GM12878 (cell line): ENCODE data around the gene ZBTB16. TPM values are rescaled to one million over a fixed set of nuclear protein-coding genes. Genes with fewer than 3 reads are reported as not detected.

Experiments
- ATAC-seq: fragments of 200-7000 bp; cut with Tn5 transposase; 3 replicates; pipeline ENCODE4 v1.9.1; 2020; ENCODE audit warnings: mild to moderate bottlenecking, moderate library complexity
- BruUV-seq: library from RNA; stranded (reverse); fragments of 400-500 nt; replicated peaks from 2 replicates; lab custom pipeline; 2021; lab: Mats Ljungman, UMichigan
- CTCF ChIA-PET: fragments of 300-600 bp; sonication (Branson Sonifier 250); formaldehyde crosslinking; extraction: SDS; loops from one replicate; lab custom pipeline; 2021; ENCODE audit warnings: inconsistent platforms; lab: Yijun Ruan, JAX
- POLR2A ChIA-PET: fragments of 350-600 bp; formaldehyde crosslinking; extraction: SDS; loops from one replicate; lab custom pipeline; 2021; ENCODE audit warnings: inconsistent platforms; lab: Charles Lee
- RAD21 ChIA-PET: fragments of 300-600 bp; sonication (Branson Sonifier 250); formaldehyde crosslinking; loops from one replicate; lab custom pipeline; 2023; ENCODE audit warnings: antibody characterized with exemption; ENCODE audit not compliant: unreplicated experiment; lab: Charles Lee
- SMC1A ChIA-PET: fragments of 300-600 bp; sonication (Branson Sonifier 250); formaldehyde crosslinking; loops from one replicate; lab custom pipeline; 2023; ENCODE audit not compliant: unreplicated experiment, uncharacterized antibody; lab: Charles Lee
- DNase-seq: peaks from one replicate; pipeline ENCODE4 v3.0.0-alpha.2; 2011; ENCODE audit warnings: low read depth, low spot score
- FAIRE-seq: peaks from 3 replicates; lab custom pipeline; 2011; peaks lifted over from hg19 to GRCh38; lab: Jason Lieb, UNC
- H2AFZ ChIP-seq: 2 replicates; pipeline ENCODE4 v1.6.0; 2011; ENCODE audit warnings: low read depth, low read length, control low read depth; ENCODE audit not compliant: control insufficient read depth
- H3K27ac ChIP-seq: 2 replicates; pipeline ENCODE4 v1.5.1; 2011; ENCODE audit warnings: control low read depth; ENCODE audit not compliant: control insufficient read depth, insufficient read depth
- H3K27me3 ChIP-seq, 2 experiments: replicated peaks in 1 of 2; 2 replicates each; pipeline versions ENCODE4 v1.6.0 to v1.6.1; 2011; ENCODE audit warnings: low read length in 1 of 2; ENCODE audit not compliant: control insufficient read depth in 2 of 2, insufficient read depth in 2 of 2
- H3K36me3 ChIP-seq, 2 experiments: 2 replicates each; pipeline ENCODE4 v1.5.1; 2011; ENCODE audit warnings: low read length in 1 of 2; ENCODE audit not compliant: control insufficient read depth in 2 of 2, insufficient read depth in 2 of 2
- H3K4me1 ChIP-seq: 2 replicates; pipeline ENCODE4 v1.6.1; 2011; ENCODE audit warnings: mild to moderate bottlenecking, low read length, moderate library complexity, mixed read lengths; ENCODE audit not compliant: control insufficient read depth, insufficient read depth
- H3K4me2 ChIP-seq: 2 replicates; pipeline ENCODE4 v1.6.0; 2011; ENCODE audit warnings: control low read depth; ENCODE audit not compliant: control insufficient read depth, insufficient read depth
- H3K4me3 ChIP-seq: fragments of 200-600 bp; sonication (generic); 2 replicates; pipeline ENCODE4 v1.5.1; 2016
- H3K79me2 ChIP-seq: 2 replicates; pipeline ENCODE4 v1.6.0; 2011; ENCODE audit warnings: low read length; ENCODE audit not compliant: control insufficient read depth, insufficient read depth
- H3K9ac ChIP-seq: 2 replicates; pipeline ENCODE4 v1.8.0; 2011; ENCODE audit warnings: low read length, control low read depth, mixed read lengths; ENCODE audit not compliant: control insufficient read depth, insufficient read depth
- H3K9me3 ChIP-seq: replicated peaks from 3 replicates; pipeline ENCODE4 v1.5.1; 2011; ENCODE audit warnings: mild to moderate bottlenecking, low read length; ENCODE audit not compliant: control insufficient read depth, insufficient read depth
- H4K20me1 ChIP-seq: 2 replicates; pipeline ENCODE4 v1.6.0; 2011; ENCODE audit not compliant: control insufficient read depth, insufficient read depth
- ATF2 ChIP-seq: IDR thresholded peaks from 2 replicates; pipeline ENCODE4 v1.6.1; 2012; ENCODE audit warnings: low read length, inconsistent platforms
- BCL11A ChIP-seq: IDR thresholded peaks from 2 replicates; pipeline ENCODE4 v1.6.1; 2011; ENCODE audit warnings: low read depth, low read length
- BMI1 ChIP-seq: fragments of 450-650 bp; IDR thresholded peaks from 2 replicates; pipeline ENCODE4 v1.6.1; 2016; ENCODE audit warnings: mild to moderate bottlenecking, moderate library complexity, borderline replicate concordance
- BRCA1 ChIP-seq: IDR thresholded peaks from 2 replicates; pipeline ENCODE4 v1.6.1; 2011; ENCODE audit warnings: low read depth, low read length, improper control_type of control experiment
- CBFB ChIP-seq: IDR thresholded peaks from 2 replicates; pipeline ENCODE4 v1.6.1; 2016; ENCODE audit warnings: antibody characterized with exemption, low read depth
- ELK1 ChIP-seq: IDR thresholded peaks from 2 replicates; pipeline ENCODE4 v1.6.1; 2012; ENCODE audit warnings: low read depth, low read length, improper control_type of control experiment
- HDGF ChIP-seq: fragments of 450-650 bp; IDR thresholded peaks from 2 replicates; pipeline ENCODE4 v1.6.1; 2016; ENCODE audit warnings: antibody characterized with exemption
- KAT2A ChIP-seq: conservative IDR thresholded peaks from 2 replicates; pipeline ENCODE4 v1.6.1; 2011; ENCODE audit warnings: low read depth, low read length; ENCODE audit not compliant: control insufficient read depth
- LARP7 ChIP-seq: fragments of 450-650 bp; IDR thresholded peaks from 2 replicates; pipeline ENCODE4 v1.6.1; 2017; ENCODE audit warnings: mild to moderate bottlenecking
- NFXL1 ChIP-seq: fragments of 450-650 bp; IDR thresholded peaks from 2 replicates; pipeline ENCODE4 v1.6.1; 2017; ENCODE audit warnings: antibody characterized with exemption, mild to moderate bottlenecking, borderline replicate concordance
- SMAD5 ChIP-seq: IDR thresholded peaks from 2 replicates; pipeline ENCODE4 v1.6.1; 2016; ENCODE audit warnings: antibody characterized with exemption, low read depth
- TARDBP ChIP-seq: IDR thresholded peaks from 2 replicates; pipeline ENCODE4 v1.6.1; 2016; ENCODE audit warnings: borderline replicate concordance
- WGBS: methylation state at CpG from one replicate; pipeline ENCODE4 v1.1.6; 2016; ENCODE audit warnings: low lambda C conversion rate; ENCODE audit not compliant: insufficient replicate concordance, insufficient coverage; ENCODE audit errors: missing lambda C conversion rate; 5-methylcytosine and 5-hydroxymethylcytosine counted together
- in situ Hi-C: fragments of 300-500 bp; cut with MboI; formaldehyde crosslinking; loops from 9 replicates; pipeline ENCODE4 v1.14.3; 2018; ENCODE audit warnings: mixed read lengths
- intact Hi-C: fragments of 100-400 bp; cut with micrococcal nuclease; formaldehyde crosslinking; loops from one replicate; pipeline ENCODE4 v1.14.2; 2022; ENCODE audit not compliant: unreplicated experiment
- polyA plus RNA-seq, 11 experiments: library from polyadenylated mRNA; depleted of rRNA in 4 of 11; unstranded in 6 of 11; stranded (reverse) in 5 of 11; fragments of >200 nt; fragmentation: Nextera tagmentation in 4 of 11; fragmentation: Illumina TruSeq in 1 of 11; extraction: Ambion mirVana in 4 of 11; extraction: Trizol in 1 of 11; gene quantifications; 1 replicate in 1 of 11; 2 replicates in 10 of 11; pipeline versions ENCODE4 v1.2.1 to v1.2.3, GENCODE V29; 2011 to 2016; ENCODE audit warnings: inconsistent platforms in 2 of 11, missing spikeins in 2 of 11, low read depth in 1 of 11
- total RNA-seq, 4 experiments: library from RNA; depleted of rRNA in 3 of 4; stranded (reverse); fragments of >200 nt in 3 of 4; fragmentation: Illumina TruSeq in 1 of 4; extraction: Trizol in 1 of 4; gene quantifications; 2 replicates each; pipeline versions ENCODE4 v1.2.1 to v1.2.3, GENCODE V29; 2013 to 2021

ZBTB16 gene
- total and polyA plus RNA-seq, 10 of the 15 experiments (the other 5 are each of a cell fraction or from before 2014, with no cell fraction given): 0.38 TPM; not detected in 9

DNA sequence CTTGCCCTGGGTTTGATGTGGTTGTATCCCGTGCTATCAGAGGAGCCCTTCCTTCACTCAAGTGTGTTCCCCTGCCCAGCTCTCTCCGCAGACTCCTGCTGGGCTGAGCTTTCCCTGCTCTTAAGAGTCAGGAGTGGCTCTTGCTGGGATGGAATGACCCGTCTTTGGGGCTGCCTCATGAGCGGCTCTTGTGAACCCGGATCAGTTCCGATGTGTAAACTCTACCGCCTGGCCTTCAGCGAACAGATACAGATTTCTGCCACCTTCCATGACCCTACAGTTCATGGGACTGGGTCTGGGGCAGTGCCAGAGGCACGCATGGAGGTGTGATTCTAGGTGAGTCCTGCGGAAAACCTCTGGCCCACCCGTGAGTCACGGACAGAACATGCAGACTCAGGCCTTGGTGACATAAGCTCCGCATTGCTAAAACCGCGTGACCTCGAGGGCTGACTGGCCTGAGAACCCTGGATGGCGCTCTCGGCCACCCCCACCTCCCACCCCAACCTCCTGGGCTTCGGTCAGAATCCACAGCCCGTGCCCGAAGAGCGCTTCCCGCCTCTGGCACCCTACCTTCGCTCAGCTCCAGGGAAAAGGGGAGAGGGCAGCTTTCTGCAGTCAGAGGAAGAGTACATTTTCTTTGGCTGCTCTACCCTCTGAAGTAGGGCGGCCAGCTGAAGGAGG, 1.3 kb upstream of the ZBTB16 start:
- no peak for DNase-seq
- no peak overlapping the region for H3K9ac ChIP-seq
- H3K4me2 ChIP-seq: no peak overlapping the region
- in situ Hi-C loops: no loop called here
- ChIA-PET CTCF (no interaction called here), POLR2A (no interaction called here), SMC1A (no interaction called here), RAD21 (no interaction called here)
- no peak for TF ChIP-seq BRCA1
- TF ChIP-seq ATF2: no peak
- no peak for TF ChIP-seq CBFB
- TF ChIP-seq TARDBP: no peak
- TF ChIP-seq SMAD5: no peak
- TF ChIP-seq LARP7: no peak
- TF ChIP-seq NFXL1: no peak
- no peak for TF ChIP-seq KAT2A
- no peak for TF ChIP-seq ELK1
- TF ChIP-seq HDGF: no peak
- TF ChIP-seq BCL11A: no peak
- no peak for TF ChIP-seq BMI1
- no peak for ATAC-seq
- H2AFZ ChIP-seq: no peak overlapping the region
- H3K36me3 ChIP-seq: no peaks in the 10 kb centered on the region
- no TSS peak for BruUV-seq
- H4K20me1 ChIP-seq: no peaks in the 10 kb centered on the region
- FAIRE-seq: no peak
- no peak overlapping the region for H3K27ac ChIP-seq
- WGBS: 44% methylated on average over 25 of the region's 25 CpGs
- H3K4me1 ChIP-seq: no peaks in the 10 kb centered on the region
- H3K4me3 ChIP-seq: no peak overlapping the region
- intact Hi-C loops: no loop called here
- no peaks in the 10 kb centered on the region for H3K9me3 ChIP-seq
- H3K27me3 ChIP-seq: peaks cover 12% of the 10 kb centered on the region in 2 experiments
- H3K79me2 ChIP-seq: no peaks in the 10 kb centered on the region
